ENCODE data around the gene LDLRAD1.
"Not testable (repeated sequence)": the region's sequence is repeated elsewhere in the genome, so short reads cannot be mapped to it uniquely, and the experiment has no call there.

Gene LDLRAD1

GRCh38 chr1:53992085-53992874 lies 25.7 kb downstream of the LDLRAD1 start:
- DNase-seq: no peak

GRCh38 chr1:53987880-53988279 lies 30.1 kb downstream of the LDLRAD1 start:
- DNase-seq: no peak

GRCh38 chr1:53986458-53986857 lies 31.5 kb downstream of the LDLRAD1 start:
- DNase-seq: no peak

GRCh38 chr1:53984726-53985125 lies 33.3 kb downstream of the LDLRAD1 start:
- DNase-seq: no peak

GRCh38 chr1:53982763-53983104 lies 35.3 kb downstream of the LDLRAD1 start:
- DNase-seq: no peak

- DNase-seq: peak; percentile 46 to 71 (median 64)
These were observed 35.8 kb downstream of the LDLRAD1 start for GRCh38 chr1:53982034-53982762.

GRCh38 chr1:53981220-53981619 lies 36.8 kb downstream of the LDLRAD1 start:
- no peak for DNase-seq

- DNase-seq: peak; percentile 15 to 60 (median 38)
These were observed 38.1 kb downstream of the LDLRAD1 start for GRCh38 chr1:53979712-53980450.

- DNase-seq: no peak
These were observed 42.1 kb downstream of the LDLRAD1 start for GRCh38 chr1:53975861-53976260.

- no peak for DNase-seq
These were observed 46.3 kb downstream of the LDLRAD1 start for GRCh38 chr1:53971718-53972117.

- DNase-seq: not testable (repeated sequence)
These were observed 48.7 kb downstream of the LDLRAD1 start for GRCh38 chr1:53969323-53969722.

- DNase-seq: no peak
These were observed 49.9 kb downstream of the LDLRAD1 start for GRCh38 chr1:53968125-53968513.

- DNase-seq: no peak
These were observed 50.4 kb downstream of the LDLRAD1 start for GRCh38 chr1:53967409-53968124.

GRCh38 chr1:53966794-53967193 lies 51.2 kb downstream of the LDLRAD1 start:
- DNase-seq: no peak

GRCh38 chr1:53964109-53964508 lies 53.9 kb downstream of the LDLRAD1 start:
- DNase-seq: no peak

- no peak for DNase-seq
These were observed 54.5 kb downstream of the LDLRAD1 start for GRCh38 chr1:53963460-53963859.

GRCh38 chr1:53962395-53962794 lies 55.6 kb downstream of the LDLRAD1 start:
- DNase-seq: no peak

GRCh38 chr1:53959664-53960250 lies 58.2 kb downstream of the LDLRAD1 start:
- peak; percentile 12 to 63 (median 54) for DNase-seq

Data from suppressor macrophage (primary cell).